ENCODE measurements around the gene CEMP1. TPM values are rescaled to one million over a fixed set of nuclear protein-coding genes. Genes with fewer than 3 reads are reported as not detected.
"Not testable (repeated sequence)": the region's sequence is repeated elsewhere in the genome, so short reads cannot be mapped to it uniquely, and the experiment has no call there.

Gene CEMP1, protein sequence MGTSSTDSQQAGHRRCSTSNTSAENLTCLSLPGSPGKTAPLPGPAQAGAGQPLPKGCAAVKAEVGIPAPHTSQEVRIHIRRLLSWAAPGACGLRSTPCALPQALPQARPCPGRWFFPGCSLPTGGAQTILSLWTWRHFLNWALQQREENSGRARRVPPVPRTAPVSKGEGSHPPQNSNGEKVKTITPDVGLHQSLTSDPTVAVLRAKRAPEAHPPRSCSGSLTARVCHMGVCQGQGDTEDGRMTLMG
- total RNA-seq, result not detected

DNA sequence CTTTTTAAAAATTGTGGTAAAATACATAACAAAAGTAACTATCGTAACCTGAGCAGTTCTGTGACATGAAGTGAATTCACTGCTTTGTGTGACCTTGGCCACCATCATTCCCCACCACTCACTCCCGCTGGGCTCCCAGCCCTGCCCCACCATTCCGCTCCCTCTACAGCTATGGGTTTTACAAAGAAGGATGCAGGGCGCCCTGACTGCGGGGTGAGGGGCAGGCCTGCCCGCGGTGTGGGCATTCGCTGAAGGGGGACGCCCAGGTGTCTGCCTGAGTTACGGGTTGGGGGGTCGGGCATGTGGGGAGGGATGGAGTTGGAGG, at the start of gene CEMP1:
Gene CEMP1, minus strand, starts transcription at position 38 of the 325 bp plus-strand sequence. CDS start 335 bp downstream, outside the sequence.
- TF ChIP-seq, protein P1, sequence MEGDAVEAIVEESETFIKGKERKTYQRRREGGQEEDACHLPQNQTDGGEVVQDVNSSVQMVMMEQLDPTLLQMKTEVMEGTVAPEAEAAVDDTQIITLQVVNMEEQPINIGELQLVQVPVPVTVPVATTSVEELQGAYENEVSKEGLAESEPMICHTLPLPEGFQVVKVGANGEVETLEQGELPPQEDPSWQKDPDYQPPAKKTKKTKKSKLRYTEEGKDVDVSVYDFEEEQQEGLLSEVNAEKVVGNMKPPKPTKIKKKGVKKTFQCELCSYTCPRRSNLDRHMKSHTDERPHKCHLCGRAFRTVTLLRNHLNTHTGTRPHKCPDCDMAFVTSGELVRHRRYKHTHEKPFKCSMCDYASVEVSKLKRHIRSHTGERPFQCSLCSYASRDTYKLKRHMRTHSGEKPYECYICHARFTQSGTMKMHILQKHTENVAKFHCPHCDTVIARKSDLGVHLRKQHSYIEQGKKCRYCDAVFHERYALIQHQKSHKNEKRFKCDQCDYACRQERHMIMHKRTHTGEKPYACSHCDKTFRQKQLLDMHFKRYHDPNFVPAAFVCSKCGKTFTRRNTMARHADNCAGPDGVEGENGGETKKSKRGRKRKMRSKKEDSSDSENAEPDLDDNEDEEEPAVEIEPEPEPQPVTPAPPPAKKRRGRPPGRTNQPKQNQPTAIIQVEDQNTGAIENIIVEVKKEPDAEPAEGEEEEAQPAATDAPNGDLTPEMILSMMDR (IDR thresholded peaks at IDR 0.05), result no peak
- H3K36me3 ChIP-seq, result peaks cover 20 to 26% of the 10 kb centered on the region in 2 donors
- H3K27ac ChIP-seq, result peak within 1 kb of the TSS; percentile 97
- no peak for DNase-seq (ENCODE audit: low spot score in 2 of 2)
- intact Hi-C loops (cut with DNase I), result loop anchor here (1.0 to 10.0 kb wide), 6 partner anchors 72 to 1219 kb away; partner anchors contain the start of genes FLYWCH1, HCFC1R1, THOC6 and TNFRSF12A
- H3K4me1 ChIP-seq, result peaks cover 0 to 14% of the 10 kb centered on the region in 2 donors
- peak within 1 kb of the TSS; percentile 70 to 80 for H3K4me3 ChIP-seq
- no peaks in the 10 kb centered on the region for H3K9me3 ChIP-seq
- H3K27me3 ChIP-seq, result no peaks in the 10 kb centered on the region

DNA sequence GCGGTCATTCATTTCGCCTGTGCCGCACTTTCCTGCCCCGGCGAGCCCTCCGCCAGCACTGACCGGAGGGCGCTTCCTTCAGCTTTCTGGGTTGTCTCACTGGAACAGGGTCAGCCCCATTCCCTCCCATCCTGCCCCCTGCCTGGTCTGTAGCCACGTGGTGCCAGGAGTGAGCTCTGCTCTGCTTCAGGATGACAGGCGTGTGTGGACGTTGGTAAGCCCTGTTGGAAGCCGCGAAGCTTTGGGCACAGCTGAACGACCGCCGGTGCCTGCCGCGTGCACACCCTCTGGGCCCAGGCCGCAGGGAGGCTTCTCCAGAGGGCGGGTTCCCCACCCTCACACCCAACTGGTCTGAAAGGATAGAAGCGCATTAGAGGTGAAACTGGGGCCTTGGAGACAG, 49.6 kb upstream of the CEMP1 start:
- H3K27me3 ChIP-seq; H3K9me3 ChIP-seq; H3K4me3 ChIP-seq; DNase-seq (ENCODE audit: low spot score in 2 of 2); intact Hi-C loops (cut with DNase I); H3K4me1 ChIP-seq; H3K27ac ChIP-seq: not testable (repeated sequence)
- peaks cover 9 to 13% of the 10 kb centered on the region in 2 donors for H3K36me3 ChIP-seq

DNA sequence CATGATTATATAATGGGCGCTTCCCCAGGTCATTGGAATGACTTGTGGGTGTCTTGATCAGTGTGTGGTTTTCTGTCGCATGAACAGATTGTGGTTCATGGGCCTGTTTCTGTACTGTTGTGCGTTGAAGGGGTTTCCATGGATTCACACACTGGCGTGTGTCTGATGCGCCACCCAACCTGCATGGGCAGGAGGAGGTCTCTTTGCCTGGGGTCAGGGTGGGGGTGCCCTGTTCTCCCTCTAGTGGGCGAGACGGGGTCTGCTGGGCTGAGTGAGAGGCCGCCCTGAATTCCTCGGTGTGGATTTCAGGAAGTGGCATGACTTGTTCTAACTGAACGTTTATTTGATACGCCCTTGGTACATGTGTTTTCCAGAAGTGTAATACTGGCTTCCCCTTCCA, 48.9 kb upstream of the CEMP1 start:
- H3K36me3 ChIP-seq; H3K4me3 ChIP-seq; intact Hi-C loops (cut with DNase I); H3K9me3 ChIP-seq; H3K27ac ChIP-seq; H3K4me1 ChIP-seq; DNase-seq (ENCODE audit: low spot score in 2 of 2); H3K27me3 ChIP-seq: not testable (repeated sequence)

DNA sequence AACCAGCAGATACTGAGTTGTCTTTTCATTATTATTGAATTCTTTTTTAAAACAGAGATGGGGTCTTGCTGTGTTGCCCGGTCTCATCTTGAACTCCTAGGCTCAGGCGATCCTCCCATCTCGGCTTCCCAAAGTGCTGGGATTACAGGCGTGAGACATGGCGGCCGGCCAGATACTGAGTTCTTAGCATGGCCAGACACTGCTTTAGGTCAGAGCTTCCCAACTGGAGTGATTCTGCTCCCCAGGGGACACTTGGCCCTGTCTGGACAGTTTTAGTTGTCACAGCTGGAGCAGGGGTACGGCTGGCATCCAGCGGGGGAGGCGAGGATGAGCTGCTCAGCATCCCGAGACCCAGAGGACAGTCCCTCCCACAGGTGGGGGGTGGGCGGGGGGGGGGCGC, 47.7 kb upstream of the CEMP1 start:
- H3K27me3 ChIP-seq; H3K4me3 ChIP-seq; H3K36me3 ChIP-seq; H3K9me3 ChIP-seq; H3K27ac ChIP-seq; intact Hi-C loops (cut with DNase I); DNase-seq (ENCODE audit: low spot score in 2 of 2); H3K4me1 ChIP-seq: not testable (repeated sequence)

DNA sequence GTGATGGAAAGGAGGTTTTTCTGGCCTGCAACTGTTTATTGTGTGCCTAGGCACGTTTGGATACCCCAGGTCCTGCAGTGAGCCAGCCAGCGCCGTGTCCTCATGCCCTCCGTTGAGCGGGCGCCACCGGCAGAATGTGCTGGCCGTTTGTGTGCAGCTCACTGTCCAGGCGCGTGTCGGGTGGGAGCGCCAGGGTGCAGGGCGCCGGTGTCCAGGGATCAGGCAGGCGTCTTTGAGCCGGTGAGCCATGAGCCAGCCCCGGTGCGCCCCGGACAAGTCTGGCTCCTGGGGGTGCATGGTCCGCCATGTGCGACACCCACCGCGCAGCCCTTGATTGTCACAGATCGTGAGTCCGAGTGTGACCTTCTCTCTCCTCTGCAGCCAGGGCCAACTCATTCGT, 45.8 kb upstream of the CEMP1 start:
- H3K27me3 ChIP-seq; intact Hi-C loops (cut with DNase I); H3K4me3 ChIP-seq: not testable (repeated sequence)

DNA sequence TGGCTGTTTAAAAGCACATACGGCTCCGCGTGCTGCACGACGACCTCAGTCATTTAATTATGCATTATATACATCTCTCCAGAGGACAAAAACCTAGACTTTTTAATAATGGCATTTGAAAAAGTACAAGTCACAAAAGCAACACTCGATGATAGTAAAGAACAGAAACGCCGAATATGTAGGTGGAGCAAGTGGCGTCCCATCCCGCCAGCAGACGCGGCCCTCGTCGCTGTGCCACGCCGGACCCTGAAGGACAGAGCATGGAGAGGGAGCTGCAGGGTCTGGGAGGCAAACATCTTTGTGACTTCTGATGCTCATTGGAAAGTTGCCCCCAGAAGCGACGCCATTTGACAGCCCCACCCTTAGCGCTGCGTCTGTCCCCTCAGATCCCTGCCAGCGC, 44.6 kb upstream of the CEMP1 start:
- H3K4me1 ChIP-seq; H3K27me3 ChIP-seq; intact Hi-C loops (cut with DNase I): not testable (repeated sequence)

More for the DNA sequence above, 45.8 kb upstream of the CEMP1 start:
- DNase-seq (ENCODE audit: low spot score in 2 of 2); H3K36me3 ChIP-seq; H3K27ac ChIP-seq; H3K4me1 ChIP-seq; H3K9me3 ChIP-seq: not testable (repeated sequence)

DNA sequence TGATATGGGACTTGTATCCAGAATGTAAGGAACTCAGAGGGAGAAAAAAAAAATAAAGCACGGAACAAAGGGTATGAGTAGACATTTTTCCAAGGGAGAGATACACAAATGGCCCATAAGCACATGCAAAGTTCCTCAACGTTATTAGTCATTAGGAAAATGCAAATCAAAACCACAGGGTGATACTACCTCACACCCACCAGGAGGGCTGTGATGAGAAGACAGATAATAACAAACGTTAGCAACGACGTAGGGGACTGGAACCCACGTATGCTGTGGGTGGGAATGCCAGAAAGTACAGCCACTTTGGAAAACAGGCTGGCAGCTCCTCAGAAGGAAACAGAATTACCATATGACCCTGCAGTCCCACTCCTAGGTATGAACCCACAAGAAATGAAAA, 41.5 kb upstream of the CEMP1 start:
- H3K9me3 ChIP-seq; H3K36me3 ChIP-seq; DNase-seq (ENCODE audit: low spot score in 2 of 2); H3K27ac ChIP-seq; H3K27me3 ChIP-seq; intact Hi-C loops (cut with DNase I); H3K4me1 ChIP-seq; H3K4me3 ChIP-seq: not testable (repeated sequence)

More for the DNA sequence above, 44.6 kb upstream of the CEMP1 start:
- DNase-seq (ENCODE audit: low spot score in 2 of 2); H3K27ac ChIP-seq; H3K4me3 ChIP-seq; H3K36me3 ChIP-seq; H3K9me3 ChIP-seq: not testable (repeated sequence)

DNA sequence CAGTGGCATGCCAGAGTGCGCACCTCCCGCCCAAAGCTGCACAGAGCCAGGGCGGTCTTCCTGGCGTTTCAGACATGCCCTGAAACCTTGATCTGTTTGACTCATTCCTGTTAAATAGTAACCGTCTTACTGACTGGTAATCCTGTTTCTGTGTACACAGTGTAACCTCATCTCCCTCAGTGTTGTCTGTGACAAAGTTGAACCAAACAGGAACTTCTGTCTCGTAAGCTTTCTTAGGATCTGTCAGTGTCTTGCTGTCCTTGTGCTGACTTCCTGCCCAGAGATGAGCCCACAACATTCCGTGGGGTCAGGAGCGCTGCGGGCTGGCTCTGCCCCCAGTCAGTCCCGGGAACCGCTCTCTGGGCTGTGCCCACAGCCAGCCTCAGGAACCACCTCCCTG, 37.4 kb upstream of the CEMP1 start:
- intact Hi-C loops (cut with DNase I); H3K9me3 ChIP-seq; H3K4me3 ChIP-seq: not testable (repeated sequence)

DNA sequence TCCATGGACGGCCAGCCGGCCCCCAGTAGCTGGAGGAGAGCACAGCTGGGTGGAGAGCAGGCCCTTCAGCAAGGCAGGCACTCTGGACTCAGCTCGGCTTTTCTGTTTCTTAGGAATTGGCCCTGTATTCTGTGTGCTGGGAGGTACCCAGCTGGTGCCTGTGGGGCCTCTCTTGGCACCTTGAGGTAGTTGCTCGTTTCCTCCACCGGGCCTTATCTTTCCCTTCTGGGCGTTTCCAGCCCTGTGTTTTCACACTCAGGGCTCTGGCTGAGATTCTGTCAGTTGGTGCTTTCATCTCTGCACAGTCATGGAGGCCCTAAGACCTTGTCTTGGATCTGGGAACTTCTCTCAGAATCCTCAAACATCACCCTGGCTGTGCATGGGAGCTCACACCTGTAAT, 36.3 kb upstream of the CEMP1 start:
- H3K4me1 ChIP-seq; H3K27me3 ChIP-seq; H3K9me3 ChIP-seq; H3K27ac ChIP-seq; H3K36me3 ChIP-seq; H3K4me3 ChIP-seq; DNase-seq (ENCODE audit: low spot score in 2 of 2); intact Hi-C loops (cut with DNase I): not testable (repeated sequence)

More for the DNA sequence above, 37.4 kb upstream of the CEMP1 start:
- not testable (repeated sequence) for H3K27ac ChIP-seq; H3K36me3 ChIP-seq; H3K4me1 ChIP-seq; DNase-seq (ENCODE audit: low spot score in 2 of 2); H3K27me3 ChIP-seq

DNA sequence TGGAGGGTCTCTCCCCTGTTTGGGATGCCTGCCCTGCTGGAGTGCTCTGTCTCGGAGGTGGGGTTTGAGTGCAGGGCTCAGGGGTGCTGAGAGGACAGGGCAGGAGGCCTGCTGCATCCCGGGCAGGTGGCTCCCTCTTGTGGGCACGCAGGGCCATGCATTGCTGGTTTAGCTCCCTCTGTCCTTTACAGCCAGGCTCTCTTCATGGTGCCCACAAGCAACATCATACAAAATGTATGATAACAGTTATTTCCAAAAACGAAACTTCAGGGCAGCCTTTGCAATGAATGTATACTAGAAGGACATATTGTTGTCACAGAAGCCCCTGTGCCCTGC, 29.6 kb upstream of the CEMP1 start:
- H3K36me3 ChIP-seq; H3K27me3 ChIP-seq; H3K4me1 ChIP-seq; H3K4me3 ChIP-seq; H3K9me3 ChIP-seq; intact Hi-C loops (cut with DNase I); H3K27ac ChIP-seq: not testable (repeated sequence)
- DNase-seq (ENCODE audit: low spot score in 2 of 2), result peak in 1 of 2 donors; percentile 73
- TF ChIP-seq, protein P1 (IDR thresholded peaks at IDR 0.05), result peak in 2 of 3 experiments; percentile 23 to 32

DNA sequence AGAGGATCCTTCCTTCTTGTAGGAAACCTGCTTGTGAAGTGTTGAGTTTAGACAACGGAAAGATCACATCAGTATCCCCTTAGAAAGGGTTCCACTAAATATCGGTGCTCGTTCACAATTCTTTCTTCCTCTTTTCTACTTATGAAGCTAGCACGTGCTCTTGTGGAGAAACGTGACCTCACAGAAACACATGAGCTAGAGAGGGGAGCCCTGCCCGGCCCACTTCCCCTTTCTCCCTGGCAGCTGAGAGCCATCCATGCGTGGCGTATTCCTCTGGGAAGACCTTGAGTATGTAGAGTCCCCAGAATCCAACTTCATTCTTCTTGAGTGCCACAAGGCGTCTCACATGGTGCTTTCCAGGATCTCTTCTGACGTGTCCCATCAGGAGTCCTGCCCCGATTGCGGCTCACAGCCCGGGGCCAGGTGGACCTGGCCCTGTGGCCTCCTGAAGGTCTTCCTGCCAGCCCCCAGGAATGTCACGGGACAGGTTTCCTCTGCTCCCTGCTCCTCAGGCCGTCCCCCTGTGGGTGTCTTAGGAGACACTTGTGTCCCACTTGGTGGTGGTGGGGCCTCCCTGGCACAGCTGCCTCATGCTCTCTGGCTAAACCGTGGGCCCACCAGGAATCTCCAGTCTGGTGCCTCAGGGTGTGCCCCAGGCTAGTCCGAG, 29.1 kb upstream of the CEMP1 start:
- H3K27me3 ChIP-seq; H3K36me3 ChIP-seq; H3K4me3 ChIP-seq; H3K4me1 ChIP-seq; DNase-seq (ENCODE audit: low spot score in 2 of 2); intact Hi-C loops (cut with DNase I); H3K27ac ChIP-seq; H3K9me3 ChIP-seq: not testable (repeated sequence)

DNA sequence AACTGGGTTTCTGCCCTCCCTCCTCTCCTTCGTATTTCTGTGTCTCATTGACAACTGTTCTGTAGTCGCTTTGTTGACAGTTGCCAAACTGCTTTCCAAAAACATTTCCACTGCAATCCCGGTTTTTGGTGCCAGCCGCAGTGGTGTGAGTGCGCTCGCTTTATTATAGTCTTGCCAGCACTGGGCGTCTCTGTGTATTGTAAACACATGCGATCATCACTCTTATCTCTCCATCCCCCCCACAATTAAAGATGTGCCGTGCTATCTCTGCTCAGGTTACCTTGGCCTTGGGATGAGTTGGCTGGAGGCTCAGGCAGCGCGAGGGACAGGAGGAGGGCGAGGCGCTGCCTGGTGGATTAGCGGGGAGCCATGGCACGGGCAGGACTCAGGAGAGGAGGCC, 25.9 kb upstream of the CEMP1 start:
- H3K4me1 ChIP-seq; H3K27me3 ChIP-seq; intact Hi-C loops (cut with DNase I); H3K36me3 ChIP-seq; H3K4me3 ChIP-seq; H3K9me3 ChIP-seq; H3K27ac ChIP-seq; DNase-seq (ENCODE audit: low spot score in 2 of 2): not testable (repeated sequence)

All from ascending aorta (tissue), 2 donors.